ENCODE data around the gene C2orf76.
"Not testable (repeated sequence)": the region's sequence is repeated elsewhere in the genome, so short reads cannot be mapped to it uniquely, and the experiment has no call there.

C2orf76 gene

DNA sequence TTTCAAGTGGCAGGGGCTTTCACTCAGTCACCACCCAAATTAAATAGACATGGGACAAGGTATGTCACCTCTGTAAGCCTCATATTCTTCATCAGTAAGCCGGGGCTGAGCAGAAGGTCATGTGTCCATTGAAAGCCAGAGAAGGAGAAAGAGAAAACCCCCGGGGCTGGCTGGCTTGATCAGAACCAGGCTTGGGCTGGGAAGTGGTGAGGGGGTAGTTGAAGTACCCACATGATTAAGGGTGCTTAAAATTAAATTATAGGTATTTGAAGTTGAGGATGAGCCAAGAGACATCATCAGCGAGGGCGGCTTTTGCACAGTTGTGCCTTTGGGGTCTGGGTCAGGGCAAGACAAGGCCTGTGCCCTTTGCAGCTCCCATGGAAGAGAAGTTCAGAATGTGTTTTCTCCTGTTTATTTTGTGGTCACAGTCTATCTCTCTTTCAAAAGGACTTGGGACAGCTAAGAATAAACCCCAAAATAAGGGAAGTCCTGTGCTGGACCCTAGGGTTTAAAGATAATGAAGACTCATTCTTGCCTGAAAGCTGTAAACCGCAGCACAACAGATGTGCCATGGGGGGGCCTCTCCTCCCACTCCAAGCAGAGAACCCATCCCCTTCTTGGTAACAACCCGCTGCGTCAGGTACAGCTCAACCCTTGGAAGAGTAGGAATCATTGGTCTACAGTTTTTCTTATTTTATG, 10.8 kb upstream of the C2orf76 start:
- DNase-seq: no peak

DNA sequence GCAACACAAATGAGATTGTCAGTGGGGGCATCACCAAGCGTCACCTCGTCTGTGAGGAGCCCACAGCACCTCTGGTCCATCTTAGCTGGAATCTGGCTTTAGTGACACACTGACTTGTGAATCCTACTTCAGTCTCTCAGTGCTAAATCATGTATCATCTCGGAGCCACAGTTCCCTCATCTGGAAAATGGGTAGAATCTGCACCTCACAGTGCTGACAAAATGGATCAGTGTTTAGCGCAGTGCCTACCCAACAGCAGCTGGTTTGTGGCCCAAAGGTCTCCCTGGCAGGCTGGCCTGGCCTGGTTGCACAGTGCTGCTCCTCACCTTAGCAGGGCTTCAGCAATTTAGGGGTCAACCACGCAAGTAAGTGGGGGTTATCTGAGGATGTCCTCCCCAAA, 10.2 kb upstream of the C2orf76 start:
- DNase-seq: no peak

DNA sequence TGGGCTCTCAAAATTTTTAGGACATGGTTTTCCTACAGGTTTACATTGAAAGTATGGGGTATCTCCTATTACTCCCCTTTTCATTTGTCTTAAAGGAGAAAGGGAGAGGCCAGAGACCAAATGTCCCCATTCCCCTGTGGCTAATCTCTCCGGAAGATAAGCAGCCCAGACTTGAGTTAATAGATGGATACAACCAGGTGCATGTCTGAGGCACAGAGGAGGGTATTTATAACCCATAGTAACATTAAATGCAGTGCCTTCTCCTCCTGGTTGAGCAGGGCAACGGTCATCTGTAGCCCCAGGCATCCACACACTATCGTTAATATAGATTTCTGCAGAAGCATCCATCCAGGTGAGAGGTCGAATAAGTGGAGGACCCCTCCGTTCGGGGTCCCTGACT, 9.8 kb upstream of the C2orf76 start:
- not testable (repeated sequence) for DNase-seq

DNA sequence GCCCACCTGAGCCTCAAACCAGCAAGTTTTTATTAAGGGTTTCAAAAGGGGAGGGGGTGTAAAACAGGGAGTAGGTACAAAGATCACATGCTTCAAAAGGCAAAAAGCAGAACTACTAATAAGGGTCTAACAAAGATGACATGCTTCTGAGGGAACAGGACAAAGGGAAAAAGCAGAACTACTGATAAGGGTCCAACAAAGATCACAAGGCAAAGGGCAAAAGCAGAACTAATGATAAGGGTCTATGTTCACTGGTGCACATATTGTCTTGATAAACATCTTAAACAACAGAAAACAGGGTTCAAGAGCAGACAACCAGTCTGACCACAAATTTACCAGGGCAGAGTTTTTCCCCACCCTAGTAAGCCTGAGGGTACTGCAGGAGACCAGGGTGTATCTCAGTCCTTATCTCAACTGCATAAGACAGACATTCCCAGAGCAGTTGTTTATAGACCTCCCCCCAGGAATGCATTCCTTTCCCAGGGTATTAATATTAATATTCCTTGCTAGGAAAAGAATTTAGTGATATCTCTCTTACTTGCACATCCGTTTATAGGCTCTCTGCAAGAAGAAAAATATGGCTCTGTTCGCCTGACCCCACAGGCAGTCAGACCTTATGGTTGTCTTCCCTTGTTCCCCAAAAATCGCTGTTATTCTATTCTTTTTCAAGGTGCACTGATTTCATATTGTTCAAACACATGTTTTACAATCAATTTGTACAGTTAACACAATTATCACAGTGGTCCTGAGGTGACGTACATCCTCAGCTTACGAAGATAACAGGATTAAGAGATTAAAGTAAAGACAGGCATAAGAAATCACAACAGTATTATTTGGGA, 7.5 kb upstream of the C2orf76 start:
- not testable (repeated sequence) for DNase-seq

DNA sequence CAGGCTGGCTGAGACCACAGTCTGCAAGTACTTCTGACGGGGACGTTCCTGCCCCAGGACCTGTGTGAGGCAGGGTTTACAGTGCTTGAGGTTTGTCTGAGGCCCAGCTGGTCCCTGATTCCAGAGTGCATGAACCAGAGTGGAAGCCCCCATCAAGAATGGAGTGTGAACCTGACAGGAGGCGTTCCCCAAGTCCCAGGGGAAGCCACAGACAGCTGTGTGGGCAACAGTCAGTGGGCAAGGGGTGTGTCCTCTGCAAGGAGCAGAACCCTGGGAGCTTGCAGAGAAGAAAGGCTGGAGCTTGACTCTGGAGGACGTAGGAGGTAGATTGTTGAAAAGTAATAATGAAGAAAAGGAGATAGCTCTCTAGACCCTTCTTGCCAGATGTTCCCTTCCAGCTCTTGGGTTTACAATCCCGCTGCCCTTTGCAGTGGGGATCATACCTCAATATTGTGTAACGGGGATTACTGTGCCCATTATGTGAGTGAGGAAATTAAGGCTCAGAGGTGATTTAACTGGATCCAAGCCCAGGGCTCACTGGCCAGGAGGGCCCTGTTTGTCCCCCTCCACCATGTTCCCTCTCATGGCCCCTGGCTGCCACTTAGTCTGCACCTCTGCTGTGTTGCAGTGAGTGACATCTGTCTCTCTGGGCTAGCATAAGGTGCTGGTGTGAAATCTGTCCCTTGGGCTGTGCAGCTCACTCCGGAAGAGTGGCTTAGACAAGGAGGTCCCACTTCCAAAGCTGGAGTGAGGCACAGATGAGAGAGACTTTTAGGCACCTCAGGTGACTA, 6.3 kb upstream of the C2orf76 start:
- DNase-seq: no peak

DNA sequence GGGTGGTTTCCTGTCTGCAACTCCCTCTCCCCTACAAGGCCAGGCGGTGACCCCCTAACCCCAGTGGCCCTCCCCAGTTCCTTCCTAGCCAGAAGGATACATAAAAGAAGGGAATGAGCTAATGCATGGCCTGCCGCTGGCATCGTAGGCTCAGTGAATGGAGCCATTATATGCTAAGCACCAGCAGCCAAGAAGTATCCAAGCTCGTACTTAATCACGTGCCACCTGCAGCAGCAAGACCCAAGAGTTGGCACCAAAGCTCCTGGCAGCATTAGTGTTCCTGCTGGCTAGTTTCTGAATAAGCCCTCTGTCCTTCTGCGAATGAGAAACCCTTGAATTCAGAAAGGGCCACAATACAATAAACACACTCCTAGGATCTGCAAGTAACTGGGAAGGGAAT, 4.5 kb upstream of the C2orf76 start:
- DNase-seq: no peak

DNA sequence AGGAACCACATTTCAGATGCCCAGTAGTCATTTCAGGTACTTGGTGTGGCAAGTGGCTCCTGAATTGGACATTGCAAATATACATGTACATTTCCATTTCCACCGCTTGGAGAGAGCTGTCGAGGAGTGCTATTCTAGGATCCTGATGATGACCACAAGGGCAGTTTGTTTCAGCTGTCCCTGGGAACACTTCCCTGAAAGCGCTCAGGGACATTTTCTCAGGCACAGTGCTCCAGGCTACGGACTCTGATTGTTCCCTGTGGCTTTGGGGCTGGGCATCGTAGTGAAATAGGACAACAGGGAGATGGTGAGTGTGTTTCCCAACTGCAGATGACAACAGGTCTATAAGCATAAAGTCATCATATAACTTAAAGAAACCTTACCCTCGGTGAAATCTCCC, 3.2 kb upstream of the C2orf76 start:
- DNase-seq: no peak

DNA sequence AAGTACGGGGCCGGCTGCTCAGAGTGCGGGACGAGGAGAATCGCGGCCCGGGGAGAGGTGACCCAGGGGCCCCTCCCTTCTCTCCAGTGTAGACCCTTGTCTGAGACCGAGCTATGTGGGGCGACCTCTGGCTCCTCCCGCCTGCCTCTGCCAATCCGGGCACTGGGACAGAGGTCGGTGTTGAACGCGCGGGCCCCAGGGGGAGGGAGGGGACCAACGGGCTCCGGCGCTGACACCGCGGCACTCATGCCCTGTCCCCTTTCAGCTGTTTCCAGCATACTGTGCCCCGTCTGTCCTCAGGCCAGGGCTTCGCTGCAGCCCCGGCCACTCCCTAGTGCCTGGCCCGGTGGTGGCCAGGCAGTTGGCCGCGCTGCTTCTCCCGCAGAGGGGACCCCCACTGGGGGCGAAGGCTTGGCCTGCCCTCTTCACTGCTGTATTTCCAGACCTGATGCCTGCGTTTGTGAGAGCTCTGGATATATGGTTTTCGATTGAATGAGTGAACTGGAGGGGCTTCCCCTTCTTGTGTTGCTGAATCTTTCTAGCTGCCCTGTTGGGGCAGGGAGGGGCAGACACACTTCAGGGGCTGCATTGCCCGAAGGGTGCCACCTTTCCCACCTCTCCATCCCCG, 952 bp upstream of the C2orf76 start:
- peak; percentile 4 for DNase-seq

DNA sequence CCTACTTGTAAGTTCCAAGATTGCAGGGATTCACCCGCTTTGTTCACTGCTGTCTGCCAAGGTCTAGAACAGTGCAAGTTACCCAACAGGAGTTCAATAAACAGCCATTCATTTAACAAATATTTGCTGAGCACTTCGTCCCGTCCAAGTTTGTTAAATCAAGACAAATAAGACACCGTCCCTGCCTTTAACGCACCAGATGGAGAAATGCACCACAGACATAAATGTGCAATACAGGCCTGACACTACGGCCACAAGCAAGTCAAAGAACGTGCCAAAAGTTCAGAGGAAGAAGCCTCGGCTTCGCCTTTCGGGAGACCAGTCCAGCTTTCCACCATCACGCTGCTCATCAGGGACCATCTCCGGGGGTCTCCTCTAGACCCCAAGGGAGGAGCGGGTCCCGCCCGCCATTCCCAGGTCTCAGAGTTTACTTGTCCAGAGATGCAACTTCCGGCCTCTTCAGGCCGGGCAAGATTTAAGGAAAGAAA, 429 bp downstream of the C2orf76 start:
- peak; percentile 11 for DNase-seq

DNA sequence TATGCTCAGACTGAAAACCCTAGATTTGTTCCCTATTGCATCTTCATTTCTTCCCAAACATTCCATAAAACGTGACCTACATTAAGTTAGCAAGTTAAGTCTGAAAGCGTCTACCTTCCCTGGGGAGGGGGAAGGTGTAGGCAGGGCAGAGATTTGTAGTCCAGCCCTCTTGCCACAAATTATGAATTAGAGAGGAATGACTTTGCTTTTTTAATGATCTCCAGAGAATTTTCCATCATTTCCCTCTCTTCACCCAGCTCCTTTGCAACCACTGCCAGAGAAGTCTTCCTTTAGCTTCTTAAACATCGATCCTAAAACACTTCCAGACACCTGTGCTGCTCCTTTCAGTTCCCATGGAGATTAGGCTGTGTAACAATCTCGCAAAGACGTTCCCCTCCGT, 1.2 kb downstream of the C2orf76 start:
- DNase-seq: no peak

DNA sequence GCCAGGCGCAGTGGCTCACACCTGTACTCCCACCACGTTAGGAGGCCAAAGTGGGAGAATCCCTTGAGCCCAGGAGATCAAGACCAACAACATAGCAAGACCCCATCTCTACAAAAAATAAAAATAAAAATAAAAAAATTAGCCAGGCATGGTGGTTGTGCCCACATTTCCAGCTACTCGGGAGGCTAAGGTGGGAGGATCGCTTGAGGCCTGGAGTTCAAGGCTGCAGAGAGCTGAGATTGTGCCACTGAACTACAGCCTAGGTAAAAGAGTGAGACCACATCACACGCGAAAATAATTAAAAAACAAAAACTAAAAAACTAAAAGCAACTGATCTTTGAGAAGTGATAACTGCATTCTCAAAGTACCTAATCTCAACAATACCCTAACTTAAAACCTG, 1.8 kb downstream of the C2orf76 start:
- no peak for DNase-seq

DNA sequence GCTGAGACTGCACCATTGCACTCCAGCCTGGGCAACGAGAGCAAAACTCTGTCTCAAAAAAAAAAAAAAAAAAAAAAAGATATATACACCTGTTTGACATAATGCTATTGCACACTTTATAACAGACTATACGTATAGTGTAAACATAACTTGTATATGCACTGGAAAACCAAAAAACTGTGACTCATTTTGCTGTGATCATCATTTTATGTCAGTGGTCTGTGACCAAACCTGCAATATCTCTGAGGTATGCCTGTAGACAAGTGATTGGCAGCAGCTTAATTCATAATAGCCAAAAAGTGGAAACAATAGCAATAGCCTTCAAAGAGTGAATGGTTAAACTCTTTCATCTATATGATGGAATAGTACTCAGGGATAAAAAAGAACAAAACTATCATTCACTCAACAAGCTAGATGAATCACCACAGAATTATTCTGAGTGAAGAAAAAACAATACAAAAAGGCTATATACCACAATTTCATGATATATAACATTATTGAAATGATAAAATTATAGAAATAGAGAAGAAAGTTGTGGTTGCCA, 6.1 kb downstream of the C2orf76 start:
- DNase-seq: no peak

DNA sequence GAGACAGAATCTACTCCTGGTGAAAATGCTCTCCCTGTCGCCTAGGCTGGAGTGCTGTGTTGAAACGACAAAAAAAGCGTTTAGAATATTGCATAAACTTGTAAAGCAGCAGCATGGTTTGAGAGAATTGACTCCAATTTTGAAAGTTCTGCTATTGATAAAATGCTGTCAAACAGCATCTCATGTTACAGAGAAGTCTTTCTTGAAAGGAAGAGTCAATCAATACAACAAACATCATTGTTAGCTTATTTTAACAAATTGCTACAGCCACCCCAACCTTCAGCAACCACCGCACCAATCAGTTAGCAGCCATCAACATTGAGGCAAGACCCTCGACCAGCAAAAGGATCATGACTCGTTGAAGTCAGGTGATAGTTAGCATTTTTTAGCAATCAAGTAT, 6.9 kb downstream of the C2orf76 start:
- no peak for DNase-seq

DNA sequence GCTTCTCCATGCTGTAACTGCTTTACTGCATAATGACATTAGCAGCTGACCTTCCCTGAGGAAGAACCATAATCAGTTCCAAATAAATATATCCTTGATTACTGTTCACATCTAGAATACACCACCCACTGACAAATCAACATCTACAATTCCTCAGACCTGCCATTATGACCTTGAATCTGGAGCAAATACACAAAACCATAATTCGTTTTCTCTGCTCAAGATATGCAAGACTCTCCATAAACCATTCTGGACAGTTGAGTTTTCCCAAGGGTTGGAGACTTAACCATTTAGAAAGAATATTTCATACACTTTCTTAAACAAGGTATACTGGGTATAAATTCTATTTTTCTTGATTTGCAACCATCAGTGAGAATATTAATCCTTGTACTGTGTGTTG, 11.8 kb downstream of the C2orf76 start:
- DNase-seq: no peak

DNA sequence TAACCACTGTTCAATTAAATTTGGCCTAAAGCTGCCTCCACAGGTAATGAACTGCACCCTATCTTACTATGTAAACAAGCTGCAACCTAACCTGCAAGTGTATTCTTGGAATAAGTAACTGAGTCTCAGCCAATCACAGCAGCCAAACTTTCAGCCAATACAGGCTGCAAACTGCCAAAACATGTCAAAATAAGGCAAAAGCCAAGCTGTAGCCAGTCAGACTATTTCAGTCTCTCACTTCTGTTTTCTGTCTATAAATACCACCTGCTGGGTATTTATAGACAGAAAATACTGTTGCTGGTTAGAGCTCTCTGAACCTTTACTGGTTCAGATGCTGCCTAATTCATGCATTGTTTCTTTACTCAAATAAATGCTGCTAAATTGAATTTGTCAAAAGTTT, 14.3 kb downstream of the C2orf76 start:
- no peak for DNase-seq

DNA sequence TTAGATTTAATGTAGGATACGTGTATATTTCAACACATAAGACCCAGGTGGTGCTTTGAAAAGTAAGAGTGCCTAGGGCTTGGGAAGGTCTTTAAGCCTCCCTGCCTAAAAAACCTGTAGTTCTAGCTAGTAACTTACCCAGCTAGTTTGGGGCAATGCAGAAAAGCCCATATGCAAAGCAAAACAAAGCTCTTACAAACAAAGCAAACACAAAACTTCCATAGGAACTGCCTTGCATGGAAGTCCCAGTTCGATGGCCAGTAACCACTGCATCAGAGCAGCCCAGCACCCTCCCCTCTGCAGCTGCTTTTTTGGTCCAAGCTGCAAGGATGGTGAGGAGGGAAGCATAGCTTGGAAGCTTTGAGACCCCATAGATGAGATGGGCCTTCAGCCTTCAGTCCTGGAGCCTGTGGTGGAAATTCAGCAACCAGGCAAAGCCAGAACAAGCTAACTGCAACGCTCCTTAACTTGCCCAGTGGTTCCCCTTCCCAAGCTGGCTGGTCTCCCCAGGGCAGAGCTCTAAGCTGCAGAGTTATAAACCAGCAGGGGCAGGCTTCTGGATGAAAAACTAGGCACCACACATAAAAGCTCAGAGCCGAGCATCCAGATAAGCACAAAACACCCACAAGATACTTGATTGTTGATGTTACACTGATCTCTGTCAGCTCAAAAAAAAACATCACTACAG, 16.2 kb downstream of the C2orf76 start:
- no peak for DNase-seq

DNA sequence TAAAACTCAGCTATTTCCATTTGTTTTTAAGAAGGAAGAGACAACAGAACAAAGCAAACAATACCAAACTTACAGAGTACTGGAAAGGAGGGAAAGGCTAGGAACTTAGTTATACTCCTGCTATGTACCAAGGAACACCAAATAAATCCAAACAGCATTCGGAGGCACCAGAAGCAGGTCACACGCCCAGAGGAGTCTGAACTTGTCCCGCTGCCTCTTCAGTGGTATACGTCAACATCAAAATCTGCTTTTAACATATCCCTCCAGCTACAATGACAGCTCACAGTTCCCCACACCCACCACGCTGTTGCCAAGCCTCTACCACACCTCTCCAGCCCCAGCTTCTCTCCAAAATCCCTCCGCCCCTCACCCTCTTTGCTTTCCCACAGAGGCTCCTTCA, 17.3 kb downstream of the C2orf76 start:
- no peak for DNase-seq

DNA sequence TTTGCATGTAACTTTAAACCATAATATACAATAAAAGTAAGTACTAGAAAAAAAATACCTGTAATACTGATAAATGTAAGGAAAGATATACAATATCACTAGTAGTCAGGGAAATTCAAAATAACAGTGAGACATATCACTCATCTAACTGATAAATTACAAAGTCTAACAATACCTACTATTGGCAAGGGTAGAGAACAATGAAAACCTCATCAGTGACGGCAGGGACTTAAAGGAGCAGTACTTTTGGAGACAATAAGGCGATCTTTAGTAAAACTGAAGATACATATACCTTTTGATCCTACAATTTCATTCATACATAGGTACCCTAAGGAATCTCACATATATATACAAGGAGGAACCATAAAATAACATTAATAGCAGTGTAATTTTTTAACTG, 24.9 kb downstream of the C2orf76 start:
- no peak for DNase-seq

DNA sequence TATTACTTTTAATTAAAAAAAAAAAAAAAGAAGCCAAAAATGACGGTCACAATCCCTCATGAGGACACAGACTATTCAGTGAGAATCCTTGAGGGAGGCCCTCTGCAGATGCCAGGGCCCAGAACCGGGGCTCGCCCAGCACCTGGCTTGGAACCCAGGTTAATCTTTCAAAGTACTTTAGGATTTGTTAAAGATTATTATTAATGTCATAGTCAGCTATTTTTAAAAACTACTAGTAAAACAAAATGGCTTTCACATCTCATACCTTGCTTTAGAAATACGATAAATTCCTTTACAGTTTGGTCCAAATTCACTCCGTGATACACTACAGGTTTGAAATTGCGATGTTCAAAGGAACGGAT, 27.1 kb downstream of the C2orf76 start:
- DNase-seq: no peak

DNA sequence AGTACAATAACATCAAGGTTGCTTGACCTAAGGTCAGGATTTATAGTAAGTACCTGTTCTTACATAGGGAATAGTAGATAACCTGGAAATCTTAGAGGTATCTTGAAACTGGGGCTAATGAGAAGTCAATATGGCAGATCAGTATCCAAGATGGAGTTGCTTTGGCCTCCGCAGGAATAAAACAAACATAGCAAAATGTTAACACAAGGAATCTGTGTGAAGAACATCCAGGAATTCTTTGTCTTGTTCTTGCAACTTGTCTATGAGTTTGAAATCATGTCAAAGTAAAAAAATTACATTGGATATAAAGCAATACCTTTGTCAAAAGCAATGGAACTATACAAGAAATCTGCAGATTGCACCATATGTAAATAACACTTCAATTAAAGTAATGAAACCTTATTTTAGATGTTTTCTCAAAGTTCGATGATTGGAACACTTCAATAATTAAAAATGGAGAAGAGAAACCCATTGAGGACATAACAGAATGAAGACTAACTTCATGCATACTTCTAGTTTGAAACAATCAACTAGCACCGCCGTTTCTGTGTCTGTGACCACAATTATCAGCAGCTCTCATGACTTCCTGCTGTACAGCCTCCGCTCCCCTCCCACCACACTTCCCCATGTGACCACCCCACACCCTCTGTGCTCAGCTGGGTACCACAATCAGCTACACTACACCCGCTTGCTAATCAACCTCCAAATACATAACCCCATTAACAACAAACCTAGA, 27.6 kb downstream of the C2orf76 start:
- DNase-seq: no peak

DNA sequence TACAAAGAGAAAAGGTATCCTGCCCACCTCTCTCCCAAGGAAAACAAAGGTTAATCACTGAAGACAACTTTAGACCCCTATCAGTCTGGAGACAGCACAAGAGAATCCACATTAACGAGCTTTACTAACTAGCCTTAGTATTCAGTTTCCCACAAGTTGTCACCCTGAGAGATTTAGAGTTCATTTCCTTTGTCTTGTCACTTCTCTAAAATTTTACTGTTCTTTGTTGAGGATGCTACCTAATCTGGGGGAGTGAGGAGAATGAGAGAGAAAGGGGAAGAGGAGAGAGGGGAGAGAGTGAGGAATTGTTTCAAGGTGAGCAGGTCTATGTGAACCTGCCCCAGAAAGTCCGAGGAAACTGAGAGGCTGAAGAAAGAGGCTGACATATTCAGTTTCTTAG, 28.4 kb downstream of the C2orf76 start:
- no peak for DNase-seq
